Urinary bladder (tissue), 4 donors: ENCODE measurements around the gene HMCN2. TPM values are rescaled to one million over a fixed set of nuclear protein-coding genes. Genes with fewer than 3 reads are reported as not detected.
"Not testable (repeated sequence)": the region's sequence is repeated elsewhere in the genome, so short reads cannot be mapped to it uniquely, and the experiment has no call there.

Experiments
- DNase-seq: peaks from one replicate; pipeline ENCODE4 v3.0.0-alpha.2; 2015; ENCODE audit errors: extremely low spot score
- H3K27ac ChIP-seq: one replicate; pipeline ENCODE4 v1.5.1; 2013; ENCODE audit warnings: low read depth, mild to moderate bottlenecking, moderate library complexity
- H3K36me3 ChIP-seq: one replicate; pipeline ENCODE4 v1.6.1; 2013; ENCODE audit warnings: mild to moderate bottlenecking, moderate library complexity; ENCODE audit not compliant: insufficient read depth
- H3K4me1 ChIP-seq: one replicate; pipeline ENCODE4 v1.6.1; 2013; ENCODE audit warnings: mild to moderate bottlenecking, moderate library complexity; ENCODE audit not compliant: insufficient read depth
- H3K4me3 ChIP-seq: one replicate; pipeline ENCODE4 v1.5.1; 2013; ENCODE audit warnings: low read depth, low read length
- WGBS: extraction: QIAGEN DNeasy Blood & Tissue Kit; methylation state at CpG from one replicate; pipeline ENCODE4 v1.1.7; 2013; 5-methylcytosine and 5-hydroxymethylcytosine counted together
- polyA plus RNA-seq: library from polyadenylated mRNA; stranded (reverse); fragments of 200-250 nt; gene quantifications from one replicate; pipeline ENCODE4 v1.2.3, GENCODE V29; 2013
- total RNA-seq: library from RNA; depleted of rRNA; stranded (reverse); fragments of >200 nt; gene quantifications from one replicate; pipeline ENCODE4 v1.2.3, GENCODE V29; 2014
- donor health status: healthy with polysubstance abuse.
- donor health status: healthy.

The HMCN2 gene
- total and polyA plus RNA-seq, 2 donors, result 14.6 to 15.9 TPM

DNA sequence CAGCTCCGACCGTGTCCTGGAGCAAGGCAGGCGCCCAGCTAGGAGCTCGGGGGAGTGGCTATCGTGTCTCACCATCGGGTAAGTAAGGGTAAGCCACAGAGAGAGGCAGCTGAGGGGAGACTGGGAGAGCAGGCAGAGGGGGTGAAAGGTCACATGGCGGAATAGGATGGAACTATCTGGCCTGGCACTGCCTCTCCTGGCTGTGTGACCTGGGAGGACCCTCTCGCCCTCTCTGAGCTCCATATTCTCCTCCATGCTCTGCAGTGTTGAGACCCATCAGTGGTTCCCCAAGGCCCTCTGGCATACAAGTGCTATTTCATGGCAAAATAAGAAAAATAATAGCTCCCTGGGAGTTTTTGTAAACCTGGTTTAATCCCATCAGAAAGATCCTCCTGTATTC, 135.3 kb downstream of the HMCN2 start:
- Histone ChIP-seq H3K4me1 (no peaks in the 10 kb centered on the region), H3K36me3 (no peaks in the 10 kb centered on the region), H3K27ac (no peak overlapping the region), H3K4me3 (no peak overlapping the region)
- 95% methylated on average over 8 of the region's 8 CpGs for WGBS
- DNase-seq, result no peak

DNA sequence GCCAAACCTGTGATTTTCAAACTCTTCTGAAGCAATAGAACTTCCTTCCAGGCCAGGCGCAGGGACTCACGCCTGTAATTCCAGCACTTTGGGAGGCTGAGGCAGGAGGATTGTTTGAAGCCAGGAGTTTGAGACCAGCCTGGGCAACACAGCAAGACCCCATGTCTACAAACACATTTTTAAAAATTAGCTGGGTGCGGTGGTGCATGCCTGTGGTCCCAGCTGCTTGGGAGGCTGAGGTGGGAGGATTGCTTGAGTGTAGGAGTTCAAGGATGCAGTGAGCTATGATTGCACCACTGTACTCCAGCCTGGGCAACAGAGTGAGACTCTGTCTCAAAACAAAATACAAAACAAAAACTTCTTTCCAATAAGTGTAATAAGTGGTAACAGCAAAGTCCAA, 136.2 kb downstream of the HMCN2 start:
- H3K27ac ChIP-seq, H3K36me3 ChIP-seq, H3K4me3 ChIP-seq, H3K4me1 ChIP-seq, DNase-seq: not testable (repeated sequence)
- WGBS, result 96% methylated on average over 3 of the region's 3 CpGs

DNA sequence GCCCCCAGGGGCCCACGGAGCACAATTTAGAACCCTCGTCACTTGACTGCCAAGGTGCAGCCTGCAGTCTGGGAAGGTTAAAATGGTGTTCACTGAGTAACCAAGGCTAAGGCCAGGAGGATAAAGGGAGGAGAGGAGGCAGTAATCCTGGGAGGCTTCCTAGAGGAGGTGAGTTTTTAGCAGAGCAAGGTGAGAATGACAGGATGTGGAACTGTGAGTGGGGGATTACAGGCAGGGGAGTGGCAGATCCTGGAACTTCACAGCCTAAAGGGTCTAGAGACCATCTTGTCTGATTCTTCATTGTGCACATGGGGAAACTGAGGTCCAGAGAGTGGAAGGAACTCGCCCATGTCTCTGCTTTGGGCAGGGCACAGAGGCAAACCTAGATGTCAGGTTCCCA, 136.7 kb downstream of the HMCN2 start:
- no peak overlapping the region for H3K27ac ChIP-seq
- H3K36me3 ChIP-seq, result no peaks in the 10 kb centered on the region
- no peak for DNase-seq
- 96% methylated on average over 3 of the region's 3 CpGs for WGBS
- no peaks in the 10 kb centered on the region for H3K4me1 ChIP-seq
- no peak overlapping the region for H3K4me3 ChIP-seq

DNA sequence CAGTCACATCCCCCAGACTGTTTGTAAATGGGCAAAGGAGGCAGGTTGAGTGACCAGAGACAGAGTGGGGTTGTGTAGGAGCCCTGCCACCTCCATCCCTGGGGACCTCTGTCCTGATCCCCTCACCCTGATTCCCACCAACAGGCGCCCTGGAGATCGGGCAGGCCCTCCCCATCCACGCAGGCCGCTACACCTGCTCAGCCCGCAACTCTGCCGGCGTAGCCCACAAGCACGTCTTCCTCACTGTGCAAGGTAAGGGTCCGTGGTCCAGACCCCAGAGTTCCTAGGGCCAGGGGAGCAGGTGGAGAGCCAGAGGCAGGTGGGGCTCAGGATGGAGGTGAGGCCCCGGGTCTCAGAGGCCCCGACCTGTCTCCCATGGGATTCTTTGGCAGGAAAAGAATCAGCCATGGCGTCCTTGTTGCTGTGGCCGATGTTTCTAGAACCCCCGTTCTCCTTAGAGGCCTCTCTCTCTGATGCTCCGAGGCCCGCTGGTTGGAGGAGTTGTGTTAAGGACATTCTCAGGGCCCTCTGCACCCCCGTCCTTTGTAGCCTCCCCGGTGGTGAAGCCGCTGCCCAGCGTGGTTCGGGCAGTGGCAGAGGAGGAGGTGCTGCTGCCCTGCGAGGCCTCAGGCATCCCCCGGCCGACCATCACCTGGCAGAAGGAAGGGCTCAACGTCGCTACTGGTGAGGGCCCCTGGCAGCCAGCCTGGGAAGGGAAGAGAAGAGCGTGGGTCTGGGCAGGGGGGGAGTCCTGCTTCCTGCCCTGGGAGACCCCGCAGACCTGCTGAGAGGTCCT, 137.3 kb downstream of the HMCN2 start:
- no peak overlapping the region for H3K4me3 ChIP-seq
- H3K27ac ChIP-seq, result no peak overlapping the region
- no peaks in the 10 kb centered on the region for H3K4me1 ChIP-seq
- DNase-seq, result no peak
- H3K36me3 ChIP-seq, result no peaks in the 10 kb centered on the region
- WGBS, result 85% methylated on average over 28 of the region's 28 CpGs

DNA sequence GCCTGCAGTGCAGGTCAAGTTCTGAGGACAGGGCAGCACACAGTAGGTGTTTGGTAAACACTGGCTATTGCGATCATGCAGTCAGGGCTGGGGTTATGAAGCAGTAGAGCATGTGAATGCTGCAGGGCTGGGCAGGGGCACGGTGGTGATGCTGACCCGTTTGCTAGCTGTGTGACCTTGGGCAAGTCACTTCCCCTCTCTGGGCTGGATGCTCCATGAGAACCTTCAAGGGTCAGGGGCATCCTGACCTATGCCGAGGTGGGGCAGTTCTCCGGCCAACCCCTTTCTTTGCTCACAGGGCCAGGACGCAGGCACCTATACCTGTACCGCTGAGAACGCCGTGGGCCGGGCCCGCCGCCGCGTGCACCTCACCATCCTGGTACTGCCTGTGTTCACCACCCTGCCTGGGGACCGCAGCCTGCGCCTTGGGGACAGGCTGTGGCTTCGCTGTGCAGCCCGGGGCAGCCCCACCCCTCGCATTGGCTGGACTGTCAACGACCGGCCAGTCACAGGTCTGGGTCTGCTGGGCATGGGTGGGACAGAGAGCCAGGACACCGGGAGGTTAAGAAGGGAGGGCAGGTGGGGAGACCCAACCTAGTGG, 140.2 kb downstream of the HMCN2 start:
- H3K4me1 ChIP-seq, result no peaks in the 10 kb centered on the region
- H3K27ac ChIP-seq, result no peak overlapping the region
- no peak for DNase-seq
- no peak overlapping the region for H3K4me3 ChIP-seq
- no peaks in the 10 kb centered on the region for H3K36me3 ChIP-seq
- WGBS, result 96% methylated on average over 22 of the region's 22 CpGs

DNA sequence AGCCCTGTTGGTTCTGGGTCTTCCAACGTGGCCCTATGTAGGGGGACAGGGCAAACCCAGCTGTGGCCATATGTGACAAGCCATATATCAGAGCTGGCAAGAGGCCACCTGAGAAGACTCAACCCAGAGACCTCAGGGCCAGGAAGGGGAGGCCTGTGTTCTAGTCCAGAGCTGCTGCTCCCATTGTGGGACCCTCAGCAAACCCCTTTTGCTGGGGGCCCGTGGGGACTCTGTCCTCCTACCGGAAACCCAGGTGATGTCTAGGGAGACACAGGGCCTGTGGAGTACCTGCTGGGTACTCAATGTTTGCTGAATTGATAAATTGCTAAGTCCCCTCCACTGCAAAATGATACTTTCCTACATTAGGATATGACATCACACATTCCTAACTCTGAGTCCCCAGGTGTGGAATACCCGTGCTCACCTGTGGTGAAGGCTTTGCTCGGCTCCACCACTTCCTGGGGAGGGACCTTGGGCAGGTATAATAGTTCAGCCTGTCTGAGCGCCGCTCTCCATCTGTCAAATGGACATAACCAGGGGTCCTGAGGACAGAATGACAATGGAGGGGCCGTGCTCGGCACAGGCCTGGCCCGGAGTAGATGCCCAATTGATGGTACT, 140.8 kb downstream of the HMCN2 start:
- H3K4me1 ChIP-seq, result no peaks in the 10 kb centered on the region
- 88% methylated on average over 10 of the region's 10 CpGs for WGBS
- no peak for DNase-seq

DNA sequence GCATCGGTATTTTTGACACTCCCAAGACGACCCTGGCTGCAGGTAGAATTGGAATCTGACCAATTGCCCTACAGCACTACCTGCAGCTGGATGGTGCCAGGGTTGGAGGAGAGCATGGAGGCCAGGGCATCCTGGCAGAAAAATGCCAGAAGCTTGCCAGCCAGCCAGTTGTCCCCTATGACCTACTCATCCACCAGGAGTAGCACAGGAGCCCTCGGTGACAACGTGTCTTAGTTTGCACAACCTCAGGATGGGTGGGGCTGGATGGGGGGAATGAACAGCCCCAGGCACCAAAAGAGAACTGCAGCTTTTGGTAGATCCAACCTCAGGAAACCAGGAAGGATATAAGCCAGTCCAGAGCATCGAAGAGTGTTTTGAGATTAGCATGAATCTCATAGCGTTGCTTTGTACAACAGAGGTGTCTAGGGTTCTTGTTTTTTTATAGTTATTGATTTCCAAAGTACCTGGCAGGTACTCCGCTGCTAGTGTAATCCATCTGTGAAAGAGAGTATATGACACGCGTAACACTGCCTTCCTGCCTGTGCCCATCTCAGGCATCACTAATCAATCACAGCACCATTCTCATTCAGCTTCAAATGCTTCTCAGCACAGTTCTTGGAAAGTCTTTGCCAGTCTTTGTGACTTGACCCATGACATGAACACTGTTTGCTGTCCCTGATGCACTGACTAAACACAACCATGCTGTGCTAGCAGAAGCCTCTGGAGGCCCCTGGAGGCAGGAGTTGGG, 142.5 kb downstream of the HMCN2 start:
- H3K27ac ChIP-seq, result no peak overlapping the region
- H3K36me3 ChIP-seq, result no peaks in the 10 kb centered on the region
- 84% methylated on average over 9 of the region's 9 CpGs for WGBS
- DNase-seq, result no peak
- no peak overlapping the region for H3K4me3 ChIP-seq
- no peaks in the 10 kb centered on the region for H3K4me1 ChIP-seq

More for the DNA sequence above, 140.8 kb downstream of the HMCN2 start:
- H3K27ac ChIP-seq, result no peak overlapping the region
- no peaks in the 10 kb centered on the region for H3K36me3 ChIP-seq
- no peak overlapping the region for H3K4me3 ChIP-seq

DNA sequence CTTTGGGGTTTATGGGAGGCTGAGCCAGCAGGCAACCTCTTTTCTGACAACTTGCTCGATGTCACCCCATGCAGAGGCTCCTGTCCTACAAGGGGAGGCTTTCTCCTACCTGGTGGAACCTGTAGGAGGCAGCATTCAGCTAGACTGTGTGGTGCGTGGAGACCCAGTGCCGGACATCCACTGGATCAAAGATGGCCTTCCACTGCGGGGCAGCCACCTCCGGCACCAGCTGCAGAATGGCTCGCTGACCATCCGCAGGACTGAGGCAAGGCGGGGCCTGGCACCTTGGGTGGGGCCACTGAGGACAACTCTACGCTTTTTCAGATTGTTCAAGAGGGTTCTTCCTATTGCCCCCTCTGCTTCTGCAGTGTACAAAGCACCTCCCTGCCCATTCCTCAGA, 143.1 kb downstream of the HMCN2 start:
- Histone ChIP-seq H3K4me3 (no peak overlapping the region), H3K36me3 (no peaks in the 10 kb centered on the region), H3K27ac (no peak overlapping the region), H3K4me1 (no peaks in the 10 kb centered on the region)
- no peak for DNase-seq
- 88% methylated on average over 9 of the region's 9 CpGs for WGBS

DNA sequence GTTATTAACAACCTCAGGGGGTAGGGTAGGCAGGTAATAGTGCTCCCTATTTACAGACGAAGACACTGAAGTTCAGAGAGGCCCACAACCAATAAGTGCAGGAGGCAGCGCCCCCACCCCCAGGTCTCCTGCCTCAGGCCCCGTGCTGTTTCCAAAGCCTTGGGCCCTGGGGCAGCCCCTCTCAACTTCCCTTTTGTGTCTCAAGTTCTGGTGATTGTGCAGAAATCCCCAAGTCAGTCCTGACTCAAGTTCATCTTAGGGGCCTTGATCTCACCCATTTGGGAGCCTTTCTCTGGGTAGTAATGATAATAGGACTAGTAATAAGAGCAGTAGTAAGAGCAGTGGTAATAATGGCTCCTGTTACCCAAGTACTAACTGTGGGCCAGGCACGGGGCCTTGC, 143.7 kb downstream of the HMCN2 start:
- no peak for DNase-seq
- no peaks in the 10 kb centered on the region for H3K36me3 ChIP-seq
- no peak overlapping the region for H3K27ac ChIP-seq
- no peaks in the 10 kb centered on the region for H3K4me1 ChIP-seq
- no peak overlapping the region for H3K4me3 ChIP-seq
- WGBS, result 80% methylated on average over 4 of the region's 4 CpGs

DNA sequence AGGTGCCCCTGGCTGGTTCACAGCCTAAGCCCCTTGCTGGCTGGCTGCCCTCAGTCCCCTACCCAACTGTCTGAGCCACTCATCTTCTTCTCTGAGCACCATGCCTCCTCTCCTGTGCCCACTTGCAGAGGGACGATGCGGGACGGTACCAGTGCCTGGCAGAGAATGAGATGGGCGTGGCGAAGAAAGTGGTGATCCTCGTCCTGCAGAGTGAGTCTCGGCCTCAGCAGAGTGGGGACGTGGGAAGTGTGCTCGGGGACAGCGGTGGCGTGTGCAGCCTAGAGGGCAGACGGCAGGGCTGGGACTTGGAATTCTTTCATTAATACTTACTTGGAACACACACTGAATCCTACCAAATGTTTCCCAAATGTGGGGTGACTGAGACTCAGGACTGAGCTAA, 144.9 kb downstream of the HMCN2 start:
- Histone ChIP-seq H3K36me3 (no peaks in the 10 kb centered on the region), H3K4me1 (no peaks in the 10 kb centered on the region), H3K4me3 (no peak overlapping the region), H3K27ac (no peak overlapping the region)
- WGBS, result 73% methylated on average over 12 of the region's 12 CpGs
- no peak for DNase-seq

DNA sequence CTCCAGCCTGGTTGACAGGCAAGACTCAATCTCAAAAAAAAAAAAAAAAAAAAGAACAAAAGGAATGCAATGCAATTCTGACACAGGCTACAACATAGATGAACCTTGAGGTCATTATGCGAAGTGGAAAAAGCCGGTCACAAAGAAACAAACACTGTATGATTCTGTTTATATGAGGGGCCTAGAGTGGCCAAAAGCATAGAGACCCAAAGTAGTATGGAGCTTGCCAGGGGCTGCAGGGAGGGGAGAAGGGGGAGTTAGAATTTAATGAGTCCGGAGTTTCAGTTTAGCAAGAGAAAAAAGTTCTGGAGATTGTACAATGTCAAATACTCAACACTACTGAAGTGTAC, 146.0 kb downstream of the HMCN2 start:
- H3K36me3 ChIP-seq, result no peaks in the 10 kb centered on the region
- no peak for DNase-seq
- 34% methylated on average over 3 of the region's 3 CpGs for WGBS
- H3K27ac ChIP-seq, result no peak overlapping the region
- no peak overlapping the region for H3K4me3 ChIP-seq
- no peaks in the 10 kb centered on the region for H3K4me1 ChIP-seq

DNA sequence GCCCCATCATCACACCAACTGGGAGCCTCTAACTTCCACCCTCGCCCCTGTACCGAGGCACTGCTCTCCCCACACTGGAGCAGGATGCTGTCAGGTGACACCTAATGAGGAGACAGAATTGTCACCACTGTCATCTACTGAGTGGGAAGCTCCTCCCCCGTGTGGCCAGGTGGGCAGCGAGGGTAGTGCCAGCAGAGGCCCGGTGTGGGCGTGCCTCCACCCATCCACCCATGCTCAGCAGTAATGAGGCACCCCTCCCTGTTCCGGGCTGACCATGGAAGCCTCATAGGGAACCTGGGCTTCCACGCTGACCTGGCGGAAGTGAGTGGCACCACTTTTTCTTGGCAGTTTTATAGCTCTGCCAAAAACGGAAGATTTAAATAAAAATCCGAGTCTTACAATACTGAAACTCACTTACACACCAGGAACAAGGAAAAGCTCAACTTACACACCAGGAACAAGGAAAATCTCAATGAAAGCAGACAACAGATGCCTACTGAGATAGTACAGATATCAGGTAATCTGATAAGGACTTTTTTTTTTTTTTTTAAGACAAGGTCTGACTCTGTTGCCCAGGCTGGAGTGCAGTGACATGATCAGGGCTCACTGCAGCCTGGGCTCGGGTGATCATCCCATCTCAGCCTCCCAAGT, 148.6 kb downstream of the HMCN2 start:
- Histone ChIP-seq H3K27ac (no peak overlapping the region), H3K4me3 (no peak overlapping the region)
- WGBS, result 91% methylated on average over 12 of the region's 12 CpGs

DNA sequence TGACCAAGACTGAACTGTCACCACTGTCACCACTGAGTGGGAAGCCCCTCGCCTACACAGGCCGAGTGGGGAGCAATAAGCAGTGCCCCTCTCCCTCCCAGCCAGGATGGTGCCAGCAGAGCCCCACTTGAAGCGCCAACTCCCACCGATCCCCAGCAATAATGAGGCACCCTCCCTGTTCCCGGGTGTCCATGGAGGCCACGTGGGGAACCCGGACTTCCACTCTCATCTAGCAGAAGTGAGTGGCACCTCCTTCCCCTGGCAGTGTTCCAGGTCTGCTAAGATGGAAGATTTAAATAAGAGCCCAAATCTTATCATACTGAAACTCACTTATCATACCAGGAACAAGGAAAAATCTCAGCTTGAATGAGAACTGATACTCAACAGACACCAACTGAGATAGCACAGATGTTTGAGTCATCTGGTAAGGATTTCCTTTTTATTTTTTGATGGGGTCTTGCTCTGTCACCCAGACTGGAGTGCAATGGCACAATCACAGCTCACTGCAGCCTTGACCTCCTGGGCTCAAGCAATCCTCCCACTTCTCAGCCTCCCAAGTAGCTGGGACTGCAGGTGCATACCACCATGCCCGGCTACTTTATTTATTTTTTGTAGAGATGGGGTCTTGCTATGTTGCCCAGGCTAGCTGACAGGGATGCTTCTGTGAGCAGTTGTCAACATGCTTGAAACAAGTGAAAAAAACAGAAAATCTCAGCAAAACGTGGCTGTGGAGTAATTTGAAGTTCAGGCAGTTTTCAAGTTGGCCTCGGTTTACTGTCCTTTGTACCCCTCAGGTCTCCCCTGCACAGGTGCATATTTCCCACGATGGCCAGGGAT, 149.6 kb downstream of the HMCN2 start:
- Histone ChIP-seq H3K36me3 (no peaks in the 10 kb centered on the region), H3K4me1 (no peaks in the 10 kb centered on the region), H3K4me3 (no peak overlapping the region), H3K27ac (no peak overlapping the region)
- no peak for DNase-seq
- WGBS, result 77% methylated on average over 11 of the region's 11 CpGs

More for the DNA sequence above, 148.6 kb downstream of the HMCN2 start:
- H3K4me1 ChIP-seq, result no peaks in the 10 kb centered on the region
- no peaks in the 10 kb centered on the region for H3K36me3 ChIP-seq
- no peak for DNase-seq
